Karpas-422 (cell line): ENCODE results near the gene ERMAP. TPM values are rescaled to one million over a fixed set of nuclear protein-coding genes. Genes with fewer than 3 reads are reported as not detected.
"Not testable (repeated sequence)": the region's sequence is repeated elsewhere in the genome, so short reads cannot be mapped to it uniquely, and the experiment has no call there.

ENCODE experiments used
- DNase-seq: peaks from one replicate; pipeline ENCODE4 v3.0.0-alpha.2; 2015
- H2AFZ ChIP-seq: fragments of 200-600 bp; sonication (generic); 2 replicates; pipeline ENCODE4 v1.6.1; 2014; ENCODE audit warnings: antibody characterized with exemption, low read length, mixed read lengths
- H3K27ac ChIP-seq: fragments of 200-600 bp; sonication (generic); 2 replicates; pipeline ENCODE4 v1.5.1; 2014; ENCODE audit warnings: mild to moderate bottlenecking, low read length, moderate library complexity
- H3K27me3 ChIP-seq: fragments of 200-600 bp; sonication (generic); 2 replicates; pipeline ENCODE4 v1.6.1; 2014; ENCODE audit warnings: low read length, mixed read lengths
- H3K36me3 ChIP-seq: fragments of 200-600 bp; sonication (generic); 2 replicates; pipeline ENCODE4 v1.6.1; 2014; ENCODE audit warnings: low read length, mixed read lengths; ENCODE audit not compliant: insufficient read depth
- H3K4me1 ChIP-seq: fragments of 200-600 bp; sonication (generic); 2 replicates; pipeline ENCODE4 v1.6.1; 2014; ENCODE audit warnings: mild to moderate bottlenecking, low read length, mixed read lengths
- H3K4me2 ChIP-seq: fragments of 200-600 bp; sonication (generic); 2 replicates; pipeline ENCODE4 v1.6.1; 2014; ENCODE audit warnings: low read length, low read depth, mild to moderate bottlenecking; ENCODE audit not compliant: poor library complexity, severe bottlenecking
- H3K4me3 ChIP-seq: fragments of 200-600 bp; sonication (generic); 2 replicates; pipeline ENCODE4 v1.5.1; 2014; ENCODE audit warnings: mild to moderate bottlenecking, antibody characterized with exemption, low read length, mixed read lengths
- H3K79me2 ChIP-seq: fragments of 200-600 bp; sonication (generic); 2 replicates; pipeline ENCODE4 v1.6.1; 2014; ENCODE audit warnings: mild to moderate bottlenecking, low read length, mixed read lengths
- H3K9ac ChIP-seq: fragments of 200-600 bp; sonication (generic); 2 replicates; pipeline ENCODE4 v1.6.0; 2014; ENCODE audit warnings: low read length
- H3K9me2 ChIP-seq: fragments of 200-600 bp; sonication (generic), shearing (Covaris generic); replicated peaks from 2 replicates; pipeline ENCODE4 v1.6.0; 2014; ENCODE audit warnings: mild to moderate bottlenecking, low read length, moderate library complexity; ENCODE audit not compliant: insufficient read depth
- H3K9me3 ChIP-seq: fragments of 300-700, 200-600 bp; sonication (generic); 2 replicates; pipeline ENCODE4 v1.6.1; 2014; ENCODE audit warnings: low read length, mixed read lengths
- H4K20me1 ChIP-seq: fragments of 200-600 bp; sonication (generic); 2 replicates; pipeline ENCODE4 v1.6.1; 2014; ENCODE audit warnings: mild to moderate bottlenecking, antibody characterized with exemption, low read length, low read depth; ENCODE audit not compliant: insufficient read depth
- total RNA-seq: library from RNA; depleted of rRNA; stranded (reverse); fragments of >200 nt; shearing (Covaris generic); gene quantifications from 2 replicates; pipeline ENCODE4 v1.2.3, GENCODE V29; 2014; ENCODE audit warnings: low replicate concordance

The ERMAP gene
- total RNA-seq, 1 experiment from 2014 or later: 1.6 TPM

DNA sequence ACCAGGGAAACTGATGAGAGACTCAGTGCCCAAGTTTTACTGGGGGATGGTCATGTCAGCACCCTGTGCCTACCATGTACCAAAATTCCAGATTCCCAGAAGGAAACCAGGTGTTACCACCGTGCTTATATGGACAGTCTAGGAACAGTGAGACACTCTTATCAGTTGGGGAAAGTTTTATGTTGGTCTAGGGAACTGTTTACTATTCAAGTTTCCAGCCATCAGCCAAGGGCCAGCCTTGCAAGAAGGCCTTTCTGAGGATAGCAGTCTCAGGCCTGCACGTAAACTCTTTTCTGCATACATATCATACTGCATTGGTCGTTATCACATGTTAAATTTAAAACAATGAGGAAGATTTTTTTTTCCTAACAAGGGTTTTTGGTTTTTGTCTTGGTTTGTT is 19.5 kb upstream of the ERMAP start:
- no peak for DNase-seq
- no peaks in the 10 kb centered on the region for H3K9me2 ChIP-seq
- H3K9me3 ChIP-seq: no peaks in the 10 kb centered on the region
- H3K4me1 ChIP-seq: no peaks in the 10 kb centered on the region
- H4K20me1 ChIP-seq: no peaks in the 10 kb centered on the region
- H3K79me2 ChIP-seq: no peaks in the 10 kb centered on the region
- H3K36me3 ChIP-seq: no peaks in the 10 kb centered on the region
- H3K9ac ChIP-seq: no peak overlapping the region
- H3K4me3 ChIP-seq: no peak overlapping the region
- no peak overlapping the region for H3K27ac ChIP-seq
- no peak overlapping the region for H3K4me2 ChIP-seq
- H3K27me3 ChIP-seq: no peaks in the 10 kb centered on the region
- no peak overlapping the region for H2AFZ ChIP-seq

DNA sequence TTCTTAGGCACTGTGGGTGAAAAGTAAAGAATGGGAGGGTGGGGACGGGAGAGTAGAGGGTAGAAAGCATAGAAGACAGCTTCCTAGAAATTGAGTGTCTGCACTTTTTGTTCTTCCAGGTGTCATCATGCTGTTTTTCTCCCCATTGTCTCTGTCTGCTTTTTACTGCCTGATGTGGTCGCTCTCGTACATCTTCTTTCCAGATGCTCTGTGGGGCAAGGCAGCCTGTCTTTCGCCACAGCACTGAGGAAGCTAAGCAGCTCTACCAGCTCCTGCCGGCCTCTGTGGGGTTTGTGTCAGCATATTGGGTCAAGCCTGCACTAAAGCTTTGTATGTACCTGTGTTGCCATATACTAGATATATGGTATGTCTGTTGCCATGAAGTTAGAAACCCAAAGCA is 18.9 kb upstream of the ERMAP start:
- Histone ChIP-seq H3K9me3 (no peaks in the 10 kb centered on the region), H3K27ac (no peak overlapping the region), H3K9me2 (no peaks in the 10 kb centered on the region), H3K4me3 (no peak overlapping the region), H3K4me2 (no peak overlapping the region), H4K20me1 (no peaks in the 10 kb centered on the region), H3K27me3 (no peaks in the 10 kb centered on the region), H3K9ac (no peak overlapping the region), H3K4me1 (no peaks in the 10 kb centered on the region), H2AFZ (no peak overlapping the region), H3K36me3 (no peaks in the 10 kb centered on the region), H3K79me2 (no peaks in the 10 kb centered on the region)
- no peak for DNase-seq

- H3K9me3 ChIP-seq: no peaks in the 10 kb centered on the region
- no peaks in the 10 kb centered on the region for H3K36me3 ChIP-seq
- H3K9ac ChIP-seq: no peak overlapping the region
- no peak overlapping the region for H3K27ac ChIP-seq
- H3K4me2 ChIP-seq: no peak overlapping the region
- no peaks in the 10 kb centered on the region for H3K79me2 ChIP-seq
- no peaks in the 10 kb centered on the region for H4K20me1 ChIP-seq
- no peaks in the 10 kb centered on the region for H3K4me1 ChIP-seq
- H3K9me2 ChIP-seq: no peaks in the 10 kb centered on the region
- DNase-seq: no peak
- no peak overlapping the region for H3K4me3 ChIP-seq
- no peaks in the 10 kb centered on the region for H3K27me3 ChIP-seq
- H2AFZ ChIP-seq: no peak overlapping the region
Observed at GRCh38 chr1:42801832-42802473, 15.0 kb upstream of the ERMAP start.

DNA sequence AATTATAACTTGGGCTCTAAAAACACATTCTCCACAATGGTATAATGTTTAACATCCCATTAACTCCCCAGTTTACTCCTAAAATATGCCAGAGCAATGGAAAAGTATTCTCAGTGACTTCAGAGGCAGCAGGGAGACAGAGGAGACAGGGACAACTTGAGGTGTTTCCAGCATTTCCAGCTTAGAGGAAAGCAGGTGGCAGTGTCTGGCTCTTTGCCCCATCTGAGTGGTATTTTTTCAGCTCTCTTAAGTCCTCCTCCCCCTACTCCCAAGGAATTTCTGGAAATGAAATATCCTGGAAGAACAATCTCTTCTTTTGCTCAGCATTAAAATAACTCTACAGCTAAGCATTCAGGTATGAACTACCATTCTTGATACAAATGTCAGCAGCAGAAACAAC is 10.8 kb upstream of the ERMAP start:
- no peaks in the 10 kb centered on the region for H3K79me2 ChIP-seq
- no peak overlapping the region for H3K4me3 ChIP-seq
- no peak overlapping the region for H3K4me2 ChIP-seq
- H3K9me3 ChIP-seq: no peaks in the 10 kb centered on the region
- H3K27ac ChIP-seq: no peak overlapping the region
- no peak overlapping the region for H2AFZ ChIP-seq
- no peaks in the 10 kb centered on the region for H3K9me2 ChIP-seq
- H3K36me3 ChIP-seq: no peaks in the 10 kb centered on the region
- no peaks in the 10 kb centered on the region for H4K20me1 ChIP-seq
- DNase-seq: no peak
- no peak overlapping the region for H3K9ac ChIP-seq
- no peaks in the 10 kb centered on the region for H3K27me3 ChIP-seq
- H3K4me1 ChIP-seq: no peaks in the 10 kb centered on the region

DNA sequence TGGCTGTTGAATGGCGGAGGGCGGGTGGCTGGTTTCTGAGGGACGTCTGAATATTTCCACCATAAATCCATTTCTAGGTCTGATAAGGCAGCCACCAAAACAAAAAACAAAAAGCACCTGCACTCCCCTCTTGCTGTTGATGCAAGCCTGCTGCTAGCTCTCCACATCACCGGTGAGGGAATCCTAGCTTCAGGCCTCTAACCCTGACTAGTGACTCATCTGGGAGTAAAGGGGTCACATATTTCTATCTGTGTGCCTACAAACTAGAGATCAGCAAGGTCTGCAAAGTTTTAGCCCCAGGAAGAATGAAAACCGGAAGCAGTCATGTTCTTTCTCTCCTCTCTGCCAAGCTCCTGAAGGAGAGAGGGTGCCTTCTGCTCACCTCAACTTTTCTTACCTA is 10.3 kb upstream of the ERMAP start:
- no peaks in the 10 kb centered on the region for H3K36me3 ChIP-seq
- H3K4me1 ChIP-seq: no peaks in the 10 kb centered on the region
- DNase-seq: no peak
- H3K27ac ChIP-seq: no peak overlapping the region
- H3K9ac ChIP-seq: no peak overlapping the region
- no peak overlapping the region for H3K4me2 ChIP-seq
- no peaks in the 10 kb centered on the region for H3K9me3 ChIP-seq
- no peaks in the 10 kb centered on the region for H4K20me1 ChIP-seq
- H3K79me2 ChIP-seq: no peaks in the 10 kb centered on the region
- no peaks in the 10 kb centered on the region for H3K9me2 ChIP-seq
- H3K27me3 ChIP-seq: no peaks in the 10 kb centered on the region
- H3K4me3 ChIP-seq: no peak overlapping the region
- no peak overlapping the region for H2AFZ ChIP-seq

DNA sequence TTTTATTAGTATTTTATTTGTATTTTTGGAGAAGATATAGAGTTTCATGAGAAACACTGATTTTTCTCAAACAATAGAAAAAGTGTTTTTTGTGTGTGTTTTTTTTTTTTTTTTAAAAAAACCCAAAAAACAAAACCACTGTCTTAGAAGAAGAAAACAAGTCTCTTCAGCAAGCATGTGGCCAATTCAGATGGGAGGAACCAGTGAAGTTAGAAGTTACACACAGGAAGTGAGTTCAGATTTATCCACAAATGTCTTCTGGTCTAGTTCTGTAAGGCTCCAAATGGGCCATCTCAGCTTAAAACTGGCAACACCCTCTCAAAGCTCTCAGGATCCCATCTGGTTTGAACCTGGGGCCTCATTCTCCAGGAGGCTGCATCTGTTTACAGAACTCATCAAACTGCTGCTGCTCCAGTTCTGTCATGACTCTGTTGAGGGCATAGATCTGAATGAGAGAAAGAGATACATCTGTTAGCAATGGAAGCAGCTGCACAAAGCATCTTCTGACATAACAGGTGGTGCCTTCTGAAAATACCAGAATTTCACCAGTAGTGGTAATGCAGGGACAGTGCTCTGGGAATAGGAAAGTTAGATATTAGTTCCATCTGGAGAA is 9.8 kb upstream of the ERMAP start:
- no peaks in the 10 kb centered on the region for H3K9me2 ChIP-seq
- no peaks in the 10 kb centered on the region for H3K9me3 ChIP-seq
- no peak overlapping the region for H3K27ac ChIP-seq
- H3K36me3 ChIP-seq: no peaks in the 10 kb centered on the region
- no peak for DNase-seq
- no peak overlapping the region for H3K4me3 ChIP-seq
- H3K4me2 ChIP-seq: no peak overlapping the region
- no peak overlapping the region for H2AFZ ChIP-seq
- no peaks in the 10 kb centered on the region for H4K20me1 ChIP-seq
- no peaks in the 10 kb centered on the region for H3K79me2 ChIP-seq
- no peak overlapping the region for H3K9ac ChIP-seq
- H3K4me1 ChIP-seq: no peaks in the 10 kb centered on the region
- no peaks in the 10 kb centered on the region for H3K27me3 ChIP-seq

DNA sequence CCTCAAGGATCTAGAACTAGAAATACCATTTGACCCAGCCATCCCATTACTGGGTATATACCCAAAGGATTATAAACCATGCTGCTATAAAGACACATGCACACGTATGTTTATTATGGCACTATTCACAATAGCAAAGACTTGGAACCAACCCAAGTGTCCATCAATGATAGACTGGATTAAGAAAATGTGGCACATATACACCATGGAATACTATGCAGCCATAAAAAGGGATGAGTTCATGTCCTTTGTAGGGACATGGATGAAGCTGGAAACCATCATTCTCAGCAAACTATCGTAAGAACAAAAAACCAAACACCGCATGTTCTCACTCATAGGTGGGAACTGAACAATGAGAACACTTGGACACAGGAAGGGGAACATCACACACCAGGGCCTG is 2.1 kb upstream of the ERMAP start:
- DNase-seq, H3K4me2 ChIP-seq, H2AFZ ChIP-seq: not testable (repeated sequence)

GRCh38 chr1:42815941-42816584 is 859 bp upstream of the ERMAP start:
- no peaks in the 10 kb centered on the region for H3K9me3 ChIP-seq
- H3K4me2 ChIP-seq: peak overlapping the region; percentile 83
- no peaks in the 10 kb centered on the region for H3K9me2 ChIP-seq
- H4K20me1 ChIP-seq: no peaks in the 10 kb centered on the region
- H3K27me3 ChIP-seq: no peaks in the 10 kb centered on the region
- H3K27ac ChIP-seq: no peak overlapping the region
- peak overlapping the region; percentile 78 for H3K9ac ChIP-seq
- H3K4me1 ChIP-seq: peaks cover 16% of the 10 kb centered on the region
- H3K79me2 ChIP-seq: no peaks in the 10 kb centered on the region
- H3K4me3 ChIP-seq: peak overlapping the region; percentile 83
- peak overlapping the region; percentile 58; the same call in 1 of the 2 replicates for H2AFZ ChIP-seq
- H3K36me3 ChIP-seq: no peaks in the 10 kb centered on the region
- peak; percentile 42 for DNase-seq

More for the DNA sequence above, 2.1 kb upstream of the ERMAP start:
- not testable (repeated sequence) for H3K9ac ChIP-seq, H3K27me3 ChIP-seq, H4K20me1 ChIP-seq, H3K36me3 ChIP-seq, H3K9me2 ChIP-seq, H3K9me3 ChIP-seq, H3K4me3 ChIP-seq, H3K79me2 ChIP-seq, H3K27ac ChIP-seq
- peaks cover 16% of the 10 kb centered on the region for H3K4me1 ChIP-seq
